Measurements from ENCODE around the gene VWDE. TPM values are rescaled to one million over a fixed set of nuclear protein-coding genes. Genes with fewer than 3 reads are reported as not detected.

VWDE gene
- total and polyA plus RNA-seq, 9 donors, result 0.79 to 5.8 (median 2.3) TPM

GRCh38 chr7:12337095-12337494 is 66.6 kb downstream of the VWDE start:
- no peak overlapping the region for H3K4me3 ChIP-seq (ENCODE audit: low read length)
- H3K27ac ChIP-seq (ENCODE audit: low read length), result no peak overlapping the region
- WGBS (ENCODE audit: insufficient coverage), result no CpG with 5 or more reads among the region's 2 CpGs
- H3K36me3 ChIP-seq (ENCODE audit: control insufficient read depth, insufficient read depth, low read length), result no peaks in the 10 kb centered on the region
- H3K27me3 ChIP-seq (ENCODE audit: control insufficient read depth, insufficient read depth, low read length), result no peaks in the 10 kb centered on the region
- DNase-seq, result no peak
- no peaks in the 10 kb centered on the region for H3K9me3 ChIP-seq (replicated peaks; ENCODE audit: control insufficient read depth, low read depth, low read length)
- no peaks in the 10 kb centered on the region for H3K4me1 ChIP-seq (ENCODE audit: control insufficient read depth, insufficient read depth, low read length)

DNA sequence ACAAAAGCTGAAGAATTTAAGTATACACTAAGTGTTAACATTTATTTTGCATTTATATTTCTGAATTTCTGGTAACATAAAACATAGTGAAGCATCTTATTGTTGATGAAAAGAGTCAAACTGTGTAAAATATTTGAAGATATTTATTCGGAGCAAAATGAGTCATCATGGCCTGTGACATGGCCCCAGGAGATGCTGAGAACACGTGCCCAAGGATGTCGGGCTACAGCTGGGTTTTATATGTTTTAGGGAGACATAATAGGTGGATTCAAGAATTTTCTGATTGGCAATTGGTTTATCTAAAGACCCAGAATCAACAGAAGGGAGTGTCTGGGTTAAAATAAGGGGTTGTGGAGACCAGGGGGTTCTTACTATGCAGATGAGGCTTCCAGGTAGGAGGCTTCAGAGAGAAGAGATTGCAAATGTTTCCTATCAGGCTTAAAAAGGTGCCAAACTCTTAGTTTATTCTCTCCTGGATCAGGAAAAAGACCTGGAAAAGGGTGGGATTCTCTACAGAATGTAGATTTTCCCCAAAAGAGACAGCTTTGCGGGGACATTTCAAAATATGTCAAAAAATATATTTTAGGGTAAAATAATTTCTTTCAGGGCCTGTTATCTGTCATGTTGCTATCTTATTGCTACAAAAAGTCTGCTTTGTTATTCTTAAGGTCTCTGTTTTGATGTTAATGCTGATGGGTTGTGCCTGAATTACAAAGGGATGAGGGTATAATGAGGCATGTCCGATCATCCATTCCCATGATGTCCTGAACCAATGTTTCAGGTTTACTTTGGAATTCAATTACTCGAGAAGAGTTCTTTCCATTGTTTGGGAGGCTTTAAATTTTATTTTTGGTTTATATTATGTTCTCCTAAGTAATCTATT is 74.5 kb downstream of the VWDE start:
- Histone ChIP-seq H3K4me1 (ENCODE audit: control insufficient read depth, insufficient read depth, low read length) (no peaks in the 10 kb centered on the region), H3K36me3 (ENCODE audit: control insufficient read depth, insufficient read depth, low read length) (no peaks in the 10 kb centered on the region), H3K27ac (ENCODE audit: low read length) (no peak overlapping the region), H3K9me3 (replicated peaks; ENCODE audit: control insufficient read depth, low read depth, low read length) (no peaks in the 10 kb centered on the region), H3K27me3 (ENCODE audit: control insufficient read depth, insufficient read depth, low read length) (no peaks in the 10 kb centered on the region), H3K4me3 (ENCODE audit: low read length) (no peak overlapping the region)
- 41% methylated on average over 3 of the region's 6 CpGs for WGBS (ENCODE audit: insufficient coverage)
- no peak for DNase-seq

GRCh38 chr7:12327922-12328321 is 75.7 kb downstream of the VWDE start:
- Histone ChIP-seq H3K36me3 (ENCODE audit: control insufficient read depth, insufficient read depth, low read length) (no peaks in the 10 kb centered on the region), H3K27ac (ENCODE audit: low read length) (no peak overlapping the region), H3K4me3 (ENCODE audit: low read length) (no peak overlapping the region), H3K9me3 (replicated peaks; ENCODE audit: control insufficient read depth, low read depth, low read length) (no peaks in the 10 kb centered on the region), H3K4me1 (ENCODE audit: control insufficient read depth, insufficient read depth, low read length) (no peaks in the 10 kb centered on the region), H3K27me3 (ENCODE audit: control insufficient read depth, insufficient read depth, low read length) (no peaks in the 10 kb centered on the region)
- WGBS (ENCODE audit: insufficient coverage), result 60% methylated on average over 1 of the region's 3 CpGs
- DNase-seq, result no peak

- Histone ChIP-seq H3K36me3 (ENCODE audit: control insufficient read depth, insufficient read depth, low read length) (no peaks in the 10 kb centered on the region), H3K4me3 (ENCODE audit: low read length) (no peak overlapping the region), H3K4me1 (ENCODE audit: control insufficient read depth, insufficient read depth, low read length) (no peaks in the 10 kb centered on the region), H3K9me3 (replicated peaks; ENCODE audit: control insufficient read depth, low read depth, low read length) (no peaks in the 10 kb centered on the region), H3K27ac (ENCODE audit: low read length) (no peak overlapping the region), H3K27me3 (ENCODE audit: control insufficient read depth, insufficient read depth, low read length) (no peaks in the 10 kb centered on the region)
- no peak for DNase-seq
Measured at GRCh38 chr7:12325646-12326045, 78.0 kb downstream of the VWDE start.

GRCh38 chr7:12323415-12323814 is 80.2 kb downstream of the VWDE start:
- no peak overlapping the region for H3K4me3 ChIP-seq (ENCODE audit: low read length)
- H3K36me3 ChIP-seq (ENCODE audit: control insufficient read depth, insufficient read depth, low read length), result no peaks in the 10 kb centered on the region
- H3K9me3 ChIP-seq (replicated peaks; ENCODE audit: control insufficient read depth, low read depth, low read length), result no peaks in the 10 kb centered on the region
- no peaks in the 10 kb centered on the region for H3K4me1 ChIP-seq (ENCODE audit: control insufficient read depth, insufficient read depth, low read length)
- H3K27me3 ChIP-seq (ENCODE audit: control insufficient read depth, insufficient read depth, low read length), result no peaks in the 10 kb centered on the region
- no peak overlapping the region for H3K27ac ChIP-seq (ENCODE audit: low read length)
- DNase-seq, result no peak
- WGBS (ENCODE audit: insufficient coverage), result 80% methylated on average over 2 of the region's 10 CpGs

GRCh38 chr7:12322903-12323300 is 80.8 kb downstream of the VWDE start:
- peak; percentile 3 for DNase-seq
- Histone ChIP-seq H3K36me3 (ENCODE audit: control insufficient read depth, insufficient read depth, low read length) (no peaks in the 10 kb centered on the region), H3K4me1 (ENCODE audit: control insufficient read depth, insufficient read depth, low read length) (no peaks in the 10 kb centered on the region), H3K27ac (ENCODE audit: low read length) (no peak overlapping the region), H3K4me3 (ENCODE audit: low read length) (no peak overlapping the region), H3K9me3 (replicated peaks; ENCODE audit: control insufficient read depth, low read depth, low read length) (no peaks in the 10 kb centered on the region), H3K27me3 (ENCODE audit: control insufficient read depth, insufficient read depth, low read length) (no peaks in the 10 kb centered on the region)
- 50% methylated on average over 1 of the region's 3 CpGs for WGBS (ENCODE audit: insufficient coverage)

DNA sequence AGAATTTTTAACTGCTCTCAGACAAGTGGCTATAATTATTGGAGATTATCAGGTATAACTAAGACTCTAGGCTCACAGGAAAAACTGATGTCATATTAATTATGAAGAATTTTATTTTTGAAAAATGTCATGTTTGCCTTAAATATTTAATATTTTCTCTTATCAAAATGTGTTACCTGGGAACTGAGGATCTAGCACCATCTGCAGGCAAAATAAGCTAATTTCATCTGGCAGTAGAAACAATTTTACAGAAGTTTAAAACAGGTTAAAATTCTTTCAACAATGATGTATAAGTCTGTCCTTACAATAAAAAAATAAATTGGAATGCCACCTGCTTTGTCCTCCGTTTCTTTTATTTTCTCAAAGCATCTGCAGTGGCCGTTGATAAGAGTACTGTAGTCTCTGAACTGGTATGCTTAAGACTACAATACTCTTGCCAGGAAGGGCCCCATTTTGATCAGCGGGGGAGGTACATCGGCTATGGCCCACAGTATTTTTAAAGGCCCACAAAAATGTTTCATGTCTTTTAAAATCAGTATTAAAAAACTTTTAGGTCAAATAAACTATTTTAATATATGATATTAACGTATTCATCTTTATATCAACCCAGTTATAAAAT is 81.3 kb downstream of the VWDE start:
- peak; percentile 16 for DNase-seq
- no peaks in the 10 kb centered on the region for H3K9me3 ChIP-seq (replicated peaks; ENCODE audit: control insufficient read depth, low read depth, low read length)
- H3K4me1 ChIP-seq (ENCODE audit: control insufficient read depth, insufficient read depth, low read length), result no peaks in the 10 kb centered on the region
- H3K36me3 ChIP-seq (ENCODE audit: control insufficient read depth, insufficient read depth, low read length), result no peaks in the 10 kb centered on the region
- H3K27ac ChIP-seq (ENCODE audit: low read length), result no peak overlapping the region
- no peak overlapping the region for H3K4me3 ChIP-seq (ENCODE audit: low read length)
- no peaks in the 10 kb centered on the region for H3K27me3 ChIP-seq (ENCODE audit: control insufficient read depth, insufficient read depth, low read length)
- WGBS (ENCODE audit: insufficient coverage), result no CpG with 5 or more reads among the region's 5 CpGs

GRCh38 chr7:12320987-12321647 is 82.5 kb downstream of the VWDE start:
- no peak overlapping the region for H3K27ac ChIP-seq (ENCODE audit: low read length)
- no peaks in the 10 kb centered on the region for H3K4me1 ChIP-seq (ENCODE audit: control insufficient read depth, insufficient read depth, low read length)
- no peaks in the 10 kb centered on the region for H3K36me3 ChIP-seq (ENCODE audit: control insufficient read depth, insufficient read depth, low read length)
- no peaks in the 10 kb centered on the region for H3K27me3 ChIP-seq (ENCODE audit: control insufficient read depth, insufficient read depth, low read length)
- H3K9me3 ChIP-seq (replicated peaks; ENCODE audit: control insufficient read depth, low read depth, low read length), result no peaks in the 10 kb centered on the region
- WGBS (ENCODE audit: insufficient coverage), result no CpG with 5 or more reads among the region's 2 CpGs
- no peak for DNase-seq
- no peak overlapping the region for H3K4me3 ChIP-seq (ENCODE audit: low read length)

- Histone ChIP-seq H3K27ac (ENCODE audit: low read length) (no peak overlapping the region), H3K9me3 (replicated peaks; ENCODE audit: control insufficient read depth, low read depth, low read length) (no peaks in the 10 kb centered on the region), H3K4me1 (ENCODE audit: control insufficient read depth, insufficient read depth, low read length) (no peaks in the 10 kb centered on the region), H3K36me3 (ENCODE audit: control insufficient read depth, insufficient read depth, low read length) (no peaks in the 10 kb centered on the region), H3K27me3 (ENCODE audit: control insufficient read depth, insufficient read depth, low read length) (no peaks in the 10 kb centered on the region), H3K4me3 (ENCODE audit: low read length) (no peak overlapping the region)
- 90% methylated on average over 2 of the region's 2 CpGs for WGBS (ENCODE audit: insufficient coverage)
- no peak for DNase-seq
Measured at GRCh38 chr7:12320241-12320986, 83.3 kb downstream of the VWDE start.

DNA sequence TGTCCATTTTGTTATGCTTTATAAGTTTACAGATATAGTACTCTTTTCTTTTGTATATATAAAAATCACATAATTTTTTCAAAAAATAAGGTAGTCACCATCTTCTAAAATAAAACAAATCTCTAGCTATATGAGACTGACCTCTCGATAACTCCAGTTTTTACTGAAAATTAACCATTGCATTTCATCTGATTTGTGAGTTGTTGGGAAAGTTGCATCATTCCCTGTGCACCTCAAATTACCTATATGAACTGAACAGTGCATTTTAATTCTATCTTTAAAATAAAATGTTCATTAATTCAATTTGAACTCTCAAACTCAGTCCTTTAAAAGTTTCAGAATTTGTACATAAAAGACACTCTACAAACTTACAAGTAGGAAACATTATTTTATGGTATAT is 86.0 kb downstream of the VWDE start:
- H3K27me3 ChIP-seq (ENCODE audit: control insufficient read depth, insufficient read depth, low read length), result no peaks in the 10 kb centered on the region
- H3K4me1 ChIP-seq (ENCODE audit: control insufficient read depth, insufficient read depth, low read length), result no peaks in the 10 kb centered on the region
- WGBS (ENCODE audit: insufficient coverage), result no CpG with 5 or more reads among the region's 1 CpG
- H3K4me3 ChIP-seq (ENCODE audit: low read length), result no peak overlapping the region
- no peak for DNase-seq
- H3K36me3 ChIP-seq (ENCODE audit: control insufficient read depth, insufficient read depth, low read length), result no peaks in the 10 kb centered on the region
- H3K9me3 ChIP-seq (replicated peaks; ENCODE audit: control insufficient read depth, low read depth, low read length), result no peaks in the 10 kb centered on the region
- no peak overlapping the region for H3K27ac ChIP-seq (ENCODE audit: low read length)

Measured in muscle of leg (tissue), 11 donors.